ENCODE data around the gene NVL. TPM values are rescaled to one million over a fixed set of nuclear protein-coding genes. Genes with fewer than 3 reads are reported as not detected.
"Not testable (repeated sequence)": the region's sequence is repeated elsewhere in the genome, so short reads cannot be mapped to it uniquely, and the experiment has no call there.

Gene NVL
- total RNA-seq, 4 donors from 2014 or later = 15.5 to 41.1 (median 28.3) TPM

DNA sequence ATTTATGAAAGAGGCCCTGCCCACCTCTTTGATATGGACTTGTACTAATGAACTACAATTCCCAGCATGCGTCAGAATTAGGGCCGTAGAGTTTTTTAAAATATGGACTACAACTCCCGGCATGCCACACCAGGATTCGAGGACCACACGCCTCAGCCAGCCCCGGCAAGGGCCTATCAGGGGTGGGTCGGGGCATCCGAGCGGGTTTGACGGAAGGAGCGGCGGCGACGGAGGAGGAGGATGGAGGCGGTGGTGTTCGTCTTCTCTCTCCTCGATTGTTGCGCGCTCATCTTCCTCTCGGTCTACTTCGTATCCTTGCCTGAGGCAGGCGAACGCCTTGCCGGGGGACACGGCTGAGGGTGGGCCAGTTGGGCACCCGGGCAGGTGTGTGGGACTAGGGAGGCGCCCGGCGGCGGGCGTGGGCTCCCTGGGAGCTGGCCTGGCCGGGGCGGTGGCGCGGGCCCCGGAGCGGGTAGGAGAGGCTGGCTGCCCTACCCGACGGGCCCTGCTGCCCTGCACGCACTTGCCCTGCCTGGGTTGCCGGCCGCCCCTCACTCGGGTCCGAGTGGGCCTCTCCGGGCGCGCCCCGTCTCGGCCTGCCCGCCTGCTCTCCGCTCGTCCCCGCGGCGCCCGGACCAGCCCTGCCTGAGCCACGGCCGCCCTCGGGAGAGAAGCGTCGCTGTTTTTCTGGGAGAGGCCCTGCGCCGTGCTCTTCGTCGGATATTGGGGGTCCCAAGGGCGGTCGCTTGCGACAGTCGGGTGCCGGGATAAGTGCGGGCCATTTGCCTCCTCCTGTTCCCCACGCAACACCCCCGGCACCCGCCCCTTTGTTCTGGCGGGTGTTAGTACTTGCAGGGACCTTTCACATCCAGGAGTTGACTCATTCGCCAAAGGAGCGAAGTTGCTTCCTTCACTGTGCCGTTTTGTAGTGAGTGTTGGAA, 27.0 kb upstream of the NVL start, which contains the start of gene CNIH4:
Gene CNIH4 (plus strand): TSS at position 195 of the 941 bp plus-strand sequence. CDS start 46 bp downstream, at position 241.
- Histone ChIP-seq H3K27me3 (no peaks in the 10 kb centered on the region), H3K9me3 (no peaks in the 10 kb centered on the region), H3K4me3 (peak within 1 kb of the TSS; percentile 55 to 93 (median 78)), H3K36me3 (no peaks in the 10 kb centered on the region), H3K4me1 (peaks cover 0 to 38% (median 2%) of the 10 kb centered on the region in 4 donors), H3K27ac (peak within 1 kb of the TSS; percentile 81 to 95 (median 92))
- DNase-seq (ENCODE audit: low spot score in 2 of 2) = peak; percentile 79 to 90
- TF ChIP-seq, protein P1, sequence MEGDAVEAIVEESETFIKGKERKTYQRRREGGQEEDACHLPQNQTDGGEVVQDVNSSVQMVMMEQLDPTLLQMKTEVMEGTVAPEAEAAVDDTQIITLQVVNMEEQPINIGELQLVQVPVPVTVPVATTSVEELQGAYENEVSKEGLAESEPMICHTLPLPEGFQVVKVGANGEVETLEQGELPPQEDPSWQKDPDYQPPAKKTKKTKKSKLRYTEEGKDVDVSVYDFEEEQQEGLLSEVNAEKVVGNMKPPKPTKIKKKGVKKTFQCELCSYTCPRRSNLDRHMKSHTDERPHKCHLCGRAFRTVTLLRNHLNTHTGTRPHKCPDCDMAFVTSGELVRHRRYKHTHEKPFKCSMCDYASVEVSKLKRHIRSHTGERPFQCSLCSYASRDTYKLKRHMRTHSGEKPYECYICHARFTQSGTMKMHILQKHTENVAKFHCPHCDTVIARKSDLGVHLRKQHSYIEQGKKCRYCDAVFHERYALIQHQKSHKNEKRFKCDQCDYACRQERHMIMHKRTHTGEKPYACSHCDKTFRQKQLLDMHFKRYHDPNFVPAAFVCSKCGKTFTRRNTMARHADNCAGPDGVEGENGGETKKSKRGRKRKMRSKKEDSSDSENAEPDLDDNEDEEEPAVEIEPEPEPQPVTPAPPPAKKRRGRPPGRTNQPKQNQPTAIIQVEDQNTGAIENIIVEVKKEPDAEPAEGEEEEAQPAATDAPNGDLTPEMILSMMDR (IDR thresholded peaks at IDR 0.05) = peak in 1 of 5 experiments; percentile 16
- TF ChIP-seq POLR2A (IDR thresholded peaks at IDR 0.05) (peak; percentile 66 to 86), EP300 (IDR thresholded peaks at IDR 0.05) (peak; percentile 70 to 98)
- 0% methylated on average over 32 to 69 of the region's 78 CpGs for WGBS, 2 donors

DNA sequence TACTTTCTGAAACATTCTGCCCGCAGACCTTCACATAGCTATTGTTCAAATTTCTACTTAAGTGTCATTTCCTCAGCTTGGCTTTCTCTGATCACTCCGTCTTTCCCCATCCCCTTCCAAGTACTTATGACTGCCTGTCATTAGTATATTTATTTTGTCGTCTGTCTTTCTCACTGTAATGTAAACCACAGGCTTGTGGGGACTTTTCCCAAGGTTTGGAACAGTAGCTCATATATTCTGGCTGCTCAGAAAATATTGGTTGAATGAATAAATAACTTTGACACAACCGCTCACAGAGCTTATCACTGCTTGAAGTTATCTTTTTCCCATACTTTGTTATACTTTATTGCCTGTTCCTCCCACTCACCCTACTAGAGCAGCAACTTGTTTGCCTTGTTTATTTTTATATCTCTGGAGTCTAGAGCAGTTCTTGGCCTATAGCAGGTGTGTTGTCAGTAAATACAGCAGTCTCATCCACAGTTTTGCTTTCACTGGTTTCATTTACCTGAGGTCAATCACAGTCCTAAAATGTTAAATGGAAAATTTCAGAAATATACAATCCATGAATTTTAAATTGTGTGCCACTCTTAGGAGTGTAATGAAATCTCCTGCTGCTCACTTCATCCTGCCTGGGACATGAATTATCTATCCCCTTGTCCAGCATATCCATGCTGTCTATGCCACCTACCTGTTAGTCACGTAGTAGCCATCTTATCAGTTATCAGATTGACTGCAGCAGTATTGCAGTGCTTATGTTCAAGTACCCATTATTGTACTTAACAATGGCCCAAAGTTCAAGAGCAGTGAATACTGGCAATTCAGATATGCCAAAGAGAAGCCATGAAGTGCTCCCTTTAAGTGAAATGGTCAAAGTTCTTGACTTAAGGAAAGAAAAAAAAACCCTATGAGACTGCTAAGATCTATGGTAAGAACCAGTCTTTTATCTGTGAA, 24.3 kb upstream of the NVL start:
- WGBS, 2 donors = 71 to 78% methylated on average over 5 of the region's 5 CpGs
- DNase-seq (ENCODE audit: low spot score in 2 of 2) = no peak

DNA sequence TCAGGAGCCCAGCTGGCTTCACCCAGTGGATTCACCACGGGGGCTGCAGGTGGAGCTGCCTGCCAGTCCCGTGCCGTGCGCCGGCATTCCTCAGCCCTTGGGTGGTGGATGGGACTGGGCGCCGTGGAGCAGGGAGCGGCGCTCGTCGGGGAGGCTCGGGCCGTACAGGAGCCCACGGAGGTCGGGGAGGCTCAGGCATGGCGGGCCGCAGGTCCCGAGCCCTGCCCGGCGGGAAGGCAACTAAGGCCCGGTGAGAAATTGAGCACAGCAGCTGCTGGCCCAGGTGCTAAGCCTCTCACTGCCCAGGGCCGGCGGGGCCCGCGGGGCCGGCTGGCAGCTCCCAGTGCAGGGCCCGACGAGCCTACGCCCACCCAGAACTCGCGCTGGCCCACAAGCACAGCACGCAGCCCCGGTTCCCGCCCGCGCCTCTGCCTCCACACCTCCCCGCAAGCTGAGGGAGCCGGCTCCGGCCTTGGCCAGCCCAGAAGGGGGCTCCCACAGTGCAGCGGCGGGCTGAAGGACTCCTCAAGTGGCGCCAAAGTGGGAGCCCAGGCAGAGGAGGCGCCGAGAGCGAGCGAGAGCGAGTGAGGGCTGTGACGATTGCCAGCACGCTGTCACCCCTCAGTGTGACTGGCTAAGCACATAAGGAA, 22.6 kb upstream of the NVL start:
- not testable (repeated sequence) for H3K4me3 ChIP-seq; H3K27me3 ChIP-seq; H3K4me1 ChIP-seq; H3K9me3 ChIP-seq; H3K36me3 ChIP-seq; DNase-seq (ENCODE audit: low spot score in 2 of 2); H3K27ac ChIP-seq
- WGBS, 2 donors = 93 to 97% methylated on average over 33 to 37 of the region's 49 CpGs

More for the DNA sequence above, 24.3 kb upstream of the NVL start:
- no peaks in the 10 kb centered on the region for H3K27me3 ChIP-seq
- peaks cover 0 to 18% (median 2%) of the 10 kb centered on the region in 4 donors for H3K4me1 ChIP-seq
- TF ChIP-seq EP300 (IDR thresholded peaks at IDR 0.05) (no peak), POLR2A (IDR thresholded peaks at IDR 0.05) (no peak)
- TF ChIP-seq, protein P1 (IDR thresholded peaks at IDR 0.05) = no peak
- no peak overlapping the region for H3K4me3 ChIP-seq
- H3K27ac ChIP-seq = no peak overlapping the region
- H3K36me3 ChIP-seq = no peaks in the 10 kb centered on the region
- H3K9me3 ChIP-seq = no peaks in the 10 kb centered on the region

GRCh38 chr1:224349716-224350115, 19.7 kb upstream of the NVL start:
- not testable (repeated sequence) for DNase-seq (ENCODE audit: low spot score in 2 of 2); H3K4me1 ChIP-seq; H3K27ac ChIP-seq; H3K27me3 ChIP-seq; H3K4me3 ChIP-seq; H3K9me3 ChIP-seq; H3K36me3 ChIP-seq
- 92 to 94% methylated on average over 21 to 30 of the region's 30 CpGs for WGBS, 2 donors

- Histone ChIP-seq H3K4me3 (no peak overlapping the region), H3K4me1 (no peaks in the 10 kb centered on the region), H3K27ac (no peak overlapping the region), H3K27me3 (no peaks in the 10 kb centered on the region), H3K9me3 (peaks cover 0 to 21% (median 2%) of the 10 kb centered on the region in 4 donors), H3K36me3 (no peaks in the 10 kb centered on the region)
- no peak for DNase-seq (ENCODE audit: low spot score in 2 of 2)
- WGBS, 2 donors = 78 to 81% methylated on average over 2 of the region's 2 CpGs
- TF ChIP-seq, protein P1 (IDR thresholded peaks at IDR 0.05) = no peak
- TF ChIP-seq EP300 (IDR thresholded peaks at IDR 0.05) (no peak), POLR2A (IDR thresholded peaks at IDR 0.05) (no peak)
Observed at GRCh38 chr1:224348137-224348536, 18.2 kb upstream of the NVL start.
